MM.1S (cell line): ENCODE data around the gene GNAS.

Experiments
- EZH2 ChIP-seq: fragments of 300-600 bp; sonication (generic); optimal IDR thresholded peaks from 2 replicates; pipeline ENCODE3; 2017; ENCODE audit warnings: low read depth, mild to moderate bottlenecking, antibody characterized with exemption, low read length, mixed read lengths
- EZH2phosphoT487 ChIP-seq: fragments of 300-600 bp; sonication (generic); IDR thresholded peaks from 2 replicates; pipeline ENCODE4 v1.6.1; 2018; ENCODE audit warnings: antibody characterized with exemption, low read length
- TF ChIP-seq, protein P1 (sequence below): fragments of 300-600 bp; sonication (generic); IDR thresholded peaks from 2 replicates; pipeline ENCODE4 v1.5.1; 2016; ENCODE audit warnings: antibody characterized with exemption, low read length, mixed read lengths

GRCh38 chr20:58851969-58852458 is 502 bp upstream of the GNAS start:
- TF ChIP-seq, protein P1, sequence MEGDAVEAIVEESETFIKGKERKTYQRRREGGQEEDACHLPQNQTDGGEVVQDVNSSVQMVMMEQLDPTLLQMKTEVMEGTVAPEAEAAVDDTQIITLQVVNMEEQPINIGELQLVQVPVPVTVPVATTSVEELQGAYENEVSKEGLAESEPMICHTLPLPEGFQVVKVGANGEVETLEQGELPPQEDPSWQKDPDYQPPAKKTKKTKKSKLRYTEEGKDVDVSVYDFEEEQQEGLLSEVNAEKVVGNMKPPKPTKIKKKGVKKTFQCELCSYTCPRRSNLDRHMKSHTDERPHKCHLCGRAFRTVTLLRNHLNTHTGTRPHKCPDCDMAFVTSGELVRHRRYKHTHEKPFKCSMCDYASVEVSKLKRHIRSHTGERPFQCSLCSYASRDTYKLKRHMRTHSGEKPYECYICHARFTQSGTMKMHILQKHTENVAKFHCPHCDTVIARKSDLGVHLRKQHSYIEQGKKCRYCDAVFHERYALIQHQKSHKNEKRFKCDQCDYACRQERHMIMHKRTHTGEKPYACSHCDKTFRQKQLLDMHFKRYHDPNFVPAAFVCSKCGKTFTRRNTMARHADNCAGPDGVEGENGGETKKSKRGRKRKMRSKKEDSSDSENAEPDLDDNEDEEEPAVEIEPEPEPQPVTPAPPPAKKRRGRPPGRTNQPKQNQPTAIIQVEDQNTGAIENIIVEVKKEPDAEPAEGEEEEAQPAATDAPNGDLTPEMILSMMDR: no peak
- TF ChIP-seq EZH2 (no peak), EZH2phosphoT487 (no peak)
